ENCODE results near the gene UVRAG. TPM values are rescaled to one million over a fixed set of nuclear protein-coding genes. Genes with fewer than 3 reads are reported as not detected.

UVRAG gene
- total RNA-seq, 1 experiment from 2014 or later, result 29.5 TPM

- DNase-seq (ENCODE audit: low read depth, low spot score) (no peak), ATAC-seq (no peak)
- ChIA-PET CTCF (interaction anchor here (0.7 kb wide), 1 partner anchor 316 kb away, joined by 3 read pairs; no protein-coding TSS in a partner anchor), POLR2A (no interaction called here)
- Histone ChIP-seq H3K36me3 (ENCODE audit: control insufficient read depth, insufficient read depth, low read length) (0 out of 2 replicates have a peak, but pooled peaks cover 3% of the 10 kb centered on the region), H3K27ac (ENCODE audit: low read length) (no peak overlapping the region), H3K4me3 (ENCODE audit: low read depth in 2 of 2, low read length in 2 of 2) (no peak overlapping the region), H3K9me3 (ENCODE audit: control insufficient read depth, insufficient read depth, low read depth, low read length) (no peaks in the 10 kb centered on the region), H3K4me1 (ENCODE audit: control insufficient read depth, insufficient read depth, low read length) (no peaks in the 10 kb centered on the region), H3K27me3 (ENCODE audit: control insufficient read depth, insufficient read depth, low read length) (no peaks in the 10 kb centered on the region)
- BruUV-seq (replicated peaks), result no TSS peak
- TF ChIP-seq SIN3A (IDR thresholded peaks at IDR 0.05; ENCODE audit: borderline replicate concordance, insufficient read depth, low read depth, low read length), result no peak
- no peak for TF ChIP-seq CTCF (IDR thresholded peaks at IDR 0.05)
- no peak for TF ChIP-seq REST (IDR thresholded peaks at IDR 0.05; ENCODE audit: insufficient read depth in 1 of 2, low read depth in 2 of 2, low read length in 1 of 2)
- no peak for TF ChIP-seq POLR2AphosphoS5 (IDR thresholded peaks at IDR 0.05; ENCODE audit: low read depth, low read length)
- no peak for TF ChIP-seq TCF7L2 (IDR thresholded peaks at IDR 0.05; ENCODE audit: low read depth, low read length)
- in situ Hi-C loops (cut with HindIII; ENCODE audit: low pct_unique_long_range_greater_than_20kb, low sequenced_read_pairs) (no loop called here), intact Hi-C loops (cut with micrococcal nuclease; ENCODE audit: unreplicated experiment) (no loop called here)
These were observed 77.1 kb downstream of the UVRAG start for GRCh38 chr11:75891947-75892739.

GRCh38 chr11:75893251-75893650 lies 78.2 kb downstream of the UVRAG start:
- in situ Hi-C loops (cut with HindIII; ENCODE audit: low pct_unique_long_range_greater_than_20kb, low sequenced_read_pairs), result no loop called here
- DNase-seq (ENCODE audit: low read depth, low spot score), result no peak
- intact Hi-C loops (cut with micrococcal nuclease; ENCODE audit: unreplicated experiment), result no loop called here

More at GRCh38 chr11:75893251-75893650, 78.2 kb downstream of the UVRAG start:
- no peaks in the 10 kb centered on the region for H3K4me1 ChIP-seq (ENCODE audit: control insufficient read depth, insufficient read depth, low read length)
- H3K27me3 ChIP-seq (ENCODE audit: control insufficient read depth, insufficient read depth, low read length), result no peaks in the 10 kb centered on the region
- no peaks in the 10 kb centered on the region for H3K9me3 ChIP-seq (ENCODE audit: control insufficient read depth, insufficient read depth, low read depth, low read length)
- POLR2A ChIA-PET, result no interaction called here
- H3K27ac ChIP-seq (ENCODE audit: low read length), result no peak overlapping the region
- H3K4me3 ChIP-seq (ENCODE audit: low read depth in 2 of 2, low read length in 2 of 2), result no peak overlapping the region
- H3K36me3 ChIP-seq (ENCODE audit: control insufficient read depth, insufficient read depth, low read length), result 0 out of 2 replicates have a peak, but pooled peaks cover 3% of the 10 kb centered on the region
- BruUV-seq (replicated peaks), result no TSS peak
- CTCF ChIA-PET, result interaction anchor here (0.6 to 0.8 kb wide), 5 partner anchors 24 to 787 kb away, joined by 3 to 11 read pairs (median 5); no protein-coding TSS in a partner anchor
- ATAC-seq, result no peak
- TF ChIP-seq TCF7L2 (IDR thresholded peaks at IDR 0.05; ENCODE audit: low read depth, low read length), result no peak
- no peak for TF ChIP-seq REST (IDR thresholded peaks at IDR 0.05; ENCODE audit: insufficient read depth in 1 of 2, low read depth in 2 of 2, low read length in 1 of 2)
- no peak for TF ChIP-seq CTCF (IDR thresholded peaks at IDR 0.05)
- no peak for TF ChIP-seq SIN3A (IDR thresholded peaks at IDR 0.05; ENCODE audit: borderline replicate concordance, insufficient read depth, low read depth, low read length)
- no peak for TF ChIP-seq POLR2AphosphoS5 (IDR thresholded peaks at IDR 0.05; ENCODE audit: low read depth, low read length)

Data from Panc1 (cell line).